Amygdala (tissue), 56 donors: ENCODE measurements around the gene EPSTI1.
"Not testable (repeated sequence)": the region's sequence is repeated elsewhere in the genome, so short reads cannot be mapped to it uniquely, and the experiment has no call there.

ENCODE experiments used
- DNase-seq, 56 donors: peaks; one replicate each; lab custom pipeline; 2025; lab: John Stamatoyannopoulos, UW

EPSTI1 gene, protein sequence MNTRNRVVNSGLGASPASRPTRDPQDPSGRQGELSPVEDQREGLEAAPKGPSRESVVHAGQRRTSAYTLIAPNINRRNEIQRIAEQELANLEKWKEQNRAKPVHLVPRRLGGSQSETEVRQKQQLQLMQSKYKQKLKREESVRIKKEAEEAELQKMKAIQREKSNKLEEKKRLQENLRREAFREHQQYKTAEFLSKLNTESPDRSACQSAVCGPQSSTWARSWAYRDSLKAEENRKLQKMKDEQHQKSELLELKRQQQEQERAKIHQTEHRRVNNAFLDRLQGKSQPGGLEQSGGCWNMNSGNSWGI

DNA sequence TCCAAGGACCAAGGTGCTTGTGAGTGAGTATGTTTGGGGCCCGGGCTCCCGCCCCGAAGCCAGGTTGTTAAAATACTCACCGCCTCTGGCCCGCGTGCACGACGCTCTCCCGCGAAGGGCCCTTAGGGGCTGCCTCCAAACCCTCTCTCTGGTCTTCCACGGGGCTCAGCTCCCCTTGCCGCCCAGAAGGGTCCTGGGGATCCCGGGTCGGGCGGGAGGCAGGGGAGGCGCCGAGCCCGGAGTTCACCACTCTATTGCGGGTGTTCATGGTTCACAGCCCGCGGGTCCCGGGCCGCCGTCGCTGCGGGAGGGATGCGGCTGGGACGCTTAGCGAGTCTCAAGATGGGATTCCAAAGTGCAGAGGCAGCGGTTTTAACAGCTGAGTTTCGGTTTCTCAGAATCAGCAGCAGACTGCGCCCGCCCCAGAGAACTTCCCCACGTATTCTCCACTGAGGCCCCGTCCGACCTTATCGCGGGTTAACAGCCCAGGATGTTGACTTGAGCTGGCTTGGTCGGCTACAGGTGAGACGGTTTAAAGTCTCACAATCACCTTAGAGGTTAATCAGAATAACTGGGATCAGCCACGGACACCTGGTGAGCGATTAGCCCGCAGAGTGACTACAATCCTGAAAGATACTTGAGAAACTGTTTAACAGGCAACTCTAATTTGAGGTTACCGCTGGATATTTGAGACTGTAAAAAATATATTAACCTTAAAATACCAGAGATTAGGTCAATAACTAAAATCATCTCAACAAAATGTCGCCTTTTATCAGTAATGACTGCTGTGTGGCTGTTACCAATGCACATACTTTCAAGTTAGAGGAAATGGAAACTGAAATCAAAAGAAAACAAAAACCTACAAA lies at the start of gene EPSTI1:
Gene EPSTI1, minus strand, starts transcription at position 344 of the 866 bp plus-strand sequence. Its CDS starts 76 bp downstream, at position 268.
- DNase-seq = peak in 28 of 56 donors; percentile 0 to 41 (median 10)

DNA sequence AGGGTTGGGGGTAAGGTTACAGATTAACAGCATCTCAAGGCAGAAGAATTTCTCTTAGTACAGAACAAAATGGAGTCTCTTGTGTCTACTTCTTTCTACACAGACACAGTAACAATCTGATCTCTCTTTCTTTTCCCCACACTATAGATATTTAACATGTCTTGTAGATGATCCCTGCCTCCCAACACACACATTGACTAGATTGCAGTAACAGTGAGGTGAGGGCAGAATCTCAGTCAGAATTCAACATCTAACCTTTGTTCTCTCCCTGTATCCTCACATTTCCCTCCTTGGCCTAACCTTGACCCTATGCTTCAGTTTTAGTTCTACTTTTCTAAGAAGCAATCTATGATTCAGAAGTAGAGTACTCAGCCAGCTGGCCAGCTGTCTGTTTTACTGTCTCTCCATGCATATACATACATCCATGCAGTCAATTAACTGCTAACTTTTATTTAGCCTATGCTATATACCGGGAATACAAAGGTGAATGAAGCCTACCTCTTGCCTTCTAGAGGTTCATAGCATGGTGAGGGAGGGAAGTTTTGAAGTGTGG lies 49.4 kb upstream of the EPSTI1 start:
- DNase-seq = no peak

DNA sequence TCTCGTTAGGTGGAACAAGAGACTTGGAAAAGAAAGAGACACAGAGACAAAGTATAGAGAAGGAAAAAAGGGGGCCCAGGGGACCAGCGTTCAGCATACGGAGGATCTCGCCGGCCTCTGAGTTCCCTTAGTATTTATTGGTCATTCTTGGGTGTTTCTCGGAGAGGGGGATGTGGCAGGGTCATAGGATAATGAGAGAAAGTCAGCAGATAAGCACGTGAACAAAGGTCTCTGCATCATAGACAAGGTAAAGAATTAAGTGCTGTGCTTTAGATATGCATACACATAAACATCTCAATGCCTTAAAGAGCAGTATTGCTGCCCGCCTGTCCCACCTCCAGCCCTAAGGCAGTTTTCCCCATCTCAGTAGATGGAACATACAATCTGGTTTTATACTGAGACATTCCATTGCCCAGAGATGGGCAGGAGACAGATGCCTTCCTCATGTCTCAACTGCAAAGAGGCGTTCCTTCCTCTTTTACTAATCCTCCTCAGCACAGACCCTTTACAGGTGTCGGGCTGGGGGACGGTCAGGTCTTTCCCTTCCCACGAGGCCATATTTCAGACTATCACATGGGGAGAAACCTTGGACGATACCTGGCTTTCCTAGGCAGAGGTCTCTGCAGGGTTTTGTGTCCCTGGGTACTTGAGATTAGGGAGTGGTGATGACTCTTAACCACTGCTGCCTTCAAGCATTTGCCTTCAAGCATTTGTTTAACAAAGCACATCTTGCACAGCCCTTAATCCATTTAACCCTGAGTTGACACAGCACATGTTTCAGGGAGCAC lies 48.7 kb upstream of the EPSTI1 start:
- not testable (repeated sequence) for DNase-seq

DNA sequence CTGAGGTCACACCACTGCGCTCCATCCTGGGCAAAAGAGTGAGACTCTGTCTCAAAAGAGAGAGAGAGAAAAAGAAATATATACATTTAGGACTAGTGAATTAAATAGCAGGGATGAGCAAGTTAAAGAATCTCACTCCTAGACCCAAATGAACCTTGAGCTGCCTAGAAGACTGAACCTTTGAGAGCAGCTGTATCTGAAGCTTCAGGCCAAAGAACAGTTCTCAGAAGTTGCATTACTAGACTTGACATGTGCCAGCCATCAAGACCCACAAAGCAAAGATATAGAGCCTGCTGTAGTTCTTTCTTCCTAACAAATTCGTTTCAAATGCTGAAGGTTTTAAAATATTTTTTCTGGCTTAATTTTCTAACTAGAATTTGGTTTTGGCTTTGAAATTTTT lies 47.9 kb upstream of the EPSTI1 start:
- no peak for DNase-seq

DNA sequence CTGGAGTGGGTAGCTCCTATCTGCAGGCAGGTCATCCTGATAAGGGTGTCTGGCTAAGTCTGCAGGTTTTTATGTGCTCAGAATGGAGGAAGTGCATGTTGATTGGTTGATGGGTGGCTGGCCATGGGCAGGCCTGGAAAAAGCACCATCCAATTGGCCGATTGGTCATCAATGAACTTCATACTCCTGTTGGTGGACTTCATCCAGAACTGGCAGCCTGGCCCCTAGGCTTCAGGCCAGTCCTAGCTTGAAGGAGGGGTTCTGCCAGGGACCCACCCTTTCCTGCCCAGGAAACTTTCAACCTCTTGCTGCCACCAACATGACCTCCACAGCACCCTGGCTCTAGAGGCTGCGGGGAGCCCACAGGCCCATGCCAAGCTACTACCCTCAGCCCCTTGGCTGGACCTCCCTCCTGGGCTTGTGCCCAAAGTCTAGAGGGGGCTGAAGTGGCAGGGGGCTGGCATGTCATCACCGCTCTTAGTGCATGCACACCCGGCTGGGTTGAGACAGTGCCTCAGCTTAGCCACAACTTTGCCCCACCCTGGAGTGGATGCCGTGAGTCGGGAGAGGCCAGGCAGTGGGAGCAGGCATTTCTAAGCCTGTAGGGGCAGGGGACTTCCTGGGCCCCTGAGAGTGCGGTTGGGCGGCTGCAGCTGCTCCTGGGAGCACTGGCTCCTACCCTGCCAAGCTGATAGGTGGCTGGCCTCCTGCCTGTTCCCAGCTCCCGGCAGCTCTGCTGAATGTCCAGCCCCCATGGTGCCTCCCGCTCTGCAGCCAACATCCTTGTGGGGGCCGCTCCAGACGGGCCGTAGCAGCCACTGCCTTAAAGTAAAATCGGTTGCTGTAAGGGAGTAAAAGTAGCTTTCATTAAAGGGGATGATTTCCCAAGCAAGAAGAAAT lies 44.6 kb upstream of the EPSTI1 start:
- DNase-seq = peak in 29 of 56 donors; percentile 5 to 63 (median 26)

DNA sequence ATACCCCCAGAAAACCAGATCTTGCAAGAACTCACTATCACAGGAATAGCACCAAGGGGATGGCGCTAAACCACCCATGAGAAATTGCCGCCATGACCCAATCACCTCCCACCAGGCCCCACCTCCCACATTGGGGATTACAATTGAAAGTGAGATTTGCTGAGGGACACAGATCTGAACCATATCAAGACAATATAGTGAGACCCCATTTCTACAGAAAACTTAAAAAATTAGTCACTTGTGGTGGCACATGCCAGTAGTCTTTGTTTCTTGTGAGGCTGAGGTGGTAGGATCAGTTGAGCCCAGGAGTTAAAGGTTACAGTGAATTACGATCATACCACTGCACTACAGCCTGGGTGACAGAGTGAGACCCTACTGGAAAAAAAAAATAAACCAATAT lies 41.0 kb upstream of the EPSTI1 start:
- no peak for DNase-seq

DNA sequence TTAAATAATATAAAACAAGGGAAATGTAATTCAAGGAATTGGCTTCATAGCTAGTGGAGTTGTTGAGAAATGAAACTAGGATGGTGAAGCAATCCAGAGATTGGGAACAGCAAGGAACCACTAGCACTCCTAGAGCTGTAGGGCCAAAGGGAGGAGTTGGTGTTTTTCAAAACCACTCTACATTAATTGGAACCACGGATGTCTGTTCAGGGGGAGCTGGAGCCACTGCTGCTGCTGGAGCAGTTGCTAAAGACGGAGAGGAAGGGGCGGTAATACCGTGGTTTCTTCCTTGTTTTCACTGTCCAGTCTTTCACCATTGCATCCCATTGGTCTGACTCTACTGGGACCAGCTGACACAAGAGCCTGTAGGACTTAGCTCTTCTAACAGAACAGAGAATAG lies 39.8 kb upstream of the EPSTI1 start:
- no peak for DNase-seq

DNA sequence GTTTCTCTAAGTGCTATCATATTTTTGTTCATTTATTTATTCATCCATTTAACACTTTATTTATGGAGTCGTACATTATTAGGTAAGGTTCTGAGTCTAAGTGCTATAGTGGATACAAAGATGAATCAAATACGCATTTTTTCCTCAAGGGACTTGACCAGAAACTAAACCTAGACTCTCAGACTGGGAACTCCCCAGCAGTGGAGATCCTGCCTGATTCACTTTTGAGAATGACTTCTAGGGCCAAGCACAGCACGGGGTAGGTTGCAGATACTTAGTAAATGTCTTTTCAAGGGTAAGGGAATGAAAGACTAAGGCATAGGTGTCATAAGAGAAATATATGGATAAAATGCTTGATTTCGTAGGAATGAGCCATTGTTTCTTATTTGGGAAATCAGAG lies 38.5 kb upstream of the EPSTI1 start:
- no peak for DNase-seq

DNA sequence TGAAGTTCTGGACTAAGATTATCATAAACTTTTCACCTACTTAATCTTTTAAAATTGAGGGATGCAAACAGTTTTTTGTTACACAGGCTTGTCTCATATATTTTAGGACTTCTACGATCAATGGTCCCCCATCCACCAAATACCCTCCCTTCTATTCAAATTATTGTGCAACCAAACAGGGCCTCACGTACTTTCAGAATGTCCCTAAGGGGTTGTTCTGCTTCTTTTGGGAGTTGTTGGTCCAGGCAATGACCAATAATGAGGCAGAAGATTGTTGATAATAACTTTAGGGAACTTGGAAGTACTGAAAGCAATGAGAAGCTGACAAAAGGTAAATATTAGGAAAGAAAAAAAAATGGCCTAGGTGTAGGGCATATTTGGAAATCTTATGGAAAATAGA lies 34.2 kb upstream of the EPSTI1 start:
- no peak for DNase-seq

DNA sequence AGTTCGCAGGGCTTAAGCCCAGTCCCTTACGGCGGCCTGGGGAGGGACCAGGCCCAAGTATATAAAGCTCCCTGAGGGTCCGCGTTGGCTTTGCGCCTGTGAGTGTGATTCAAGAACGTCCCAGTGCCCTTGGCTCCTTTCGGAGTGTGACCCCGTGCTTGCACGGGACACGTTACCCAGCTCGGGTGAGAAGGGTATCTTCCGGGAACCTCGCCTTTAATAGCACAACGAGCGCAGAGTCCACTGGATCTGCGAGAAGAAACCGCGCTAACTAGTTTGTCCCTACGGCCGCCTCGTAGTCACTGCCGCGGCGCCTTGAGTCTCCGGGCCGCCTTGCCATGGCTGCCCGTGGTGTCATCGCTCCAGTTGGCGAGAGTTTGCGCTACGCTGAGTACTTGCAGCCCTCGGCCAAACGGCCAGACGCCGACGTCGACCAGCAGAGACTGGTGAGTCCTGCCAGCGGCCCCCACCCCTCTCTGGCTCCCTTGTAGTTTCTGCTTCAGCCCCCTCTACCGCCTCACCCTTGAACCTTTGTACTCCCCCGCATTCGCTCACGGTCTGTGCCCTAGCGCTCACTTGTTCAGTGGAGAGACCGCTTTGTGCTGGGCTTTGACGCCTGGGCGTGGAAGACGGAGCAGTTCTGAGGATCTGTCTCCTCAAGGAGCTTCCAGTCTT lies 31.4 kb upstream of the EPSTI1 start, which contains the start of gene DNAJC15:
Gene DNAJC15, plus strand, starts transcription at position 298 of the 675 bp plus-strand sequence. Its CDS starts 41 bp downstream, at position 339.
- DNase-seq = peak in 55 of 56 donors; percentile 22 to 88 (median 69)

DNA sequence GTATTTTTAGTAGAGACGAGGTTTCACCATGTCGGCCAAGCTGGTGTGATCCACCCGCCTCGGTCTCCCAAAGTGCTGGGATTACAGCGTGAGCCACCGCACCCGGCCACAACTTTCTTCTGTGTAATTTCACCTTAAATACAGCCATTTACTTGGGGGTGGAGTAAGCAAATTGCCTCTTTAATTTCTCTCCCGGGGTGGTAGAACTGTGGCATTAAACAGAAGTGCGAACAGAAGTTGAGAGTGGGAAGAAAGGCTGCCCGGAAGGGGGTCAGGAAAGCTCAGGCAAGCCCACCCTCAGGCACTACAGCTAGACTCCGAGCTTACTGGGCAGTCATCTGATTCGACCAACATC lies 30.9 kb upstream of the EPSTI1 start:
- peak in 3 of 56 donors; percentile 36 to 58 (median 37) for DNase-seq

DNA sequence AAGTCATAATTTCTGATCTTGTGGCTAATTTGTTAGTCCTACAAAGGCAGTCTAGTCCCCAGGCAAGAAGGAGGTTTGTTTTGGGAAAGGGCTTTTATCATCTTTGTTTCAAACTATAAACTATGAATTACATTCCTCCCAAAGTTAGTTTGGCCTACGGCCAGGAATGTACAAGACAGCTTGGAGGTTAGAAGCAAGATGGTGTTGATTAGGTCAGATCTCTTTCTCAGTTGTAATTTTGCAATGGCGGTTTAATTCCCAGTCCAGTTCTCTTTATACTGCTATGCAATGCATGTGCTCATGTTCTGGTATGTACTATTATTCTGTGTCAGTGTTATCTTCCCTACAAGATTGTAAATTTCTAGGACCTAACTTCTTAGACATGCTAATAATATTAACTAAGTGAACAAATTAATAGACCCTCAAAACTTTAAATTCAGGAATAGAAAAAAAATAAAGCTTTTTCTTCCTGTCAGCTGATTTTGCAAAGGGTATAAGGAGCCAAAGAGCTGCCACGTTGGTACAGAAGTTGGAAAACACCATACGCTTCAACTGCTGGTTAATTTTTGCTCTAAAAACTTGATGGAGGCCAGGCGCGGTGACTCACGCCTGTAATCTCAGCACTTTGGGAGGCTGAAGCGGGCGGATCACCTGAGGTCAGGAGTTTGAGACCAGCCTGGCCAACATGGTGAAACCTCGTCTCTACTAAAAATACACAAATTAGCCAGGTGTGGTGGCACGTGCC lies 30.1 kb upstream of the EPSTI1 start:
- DNase-seq = no peak

DNA sequence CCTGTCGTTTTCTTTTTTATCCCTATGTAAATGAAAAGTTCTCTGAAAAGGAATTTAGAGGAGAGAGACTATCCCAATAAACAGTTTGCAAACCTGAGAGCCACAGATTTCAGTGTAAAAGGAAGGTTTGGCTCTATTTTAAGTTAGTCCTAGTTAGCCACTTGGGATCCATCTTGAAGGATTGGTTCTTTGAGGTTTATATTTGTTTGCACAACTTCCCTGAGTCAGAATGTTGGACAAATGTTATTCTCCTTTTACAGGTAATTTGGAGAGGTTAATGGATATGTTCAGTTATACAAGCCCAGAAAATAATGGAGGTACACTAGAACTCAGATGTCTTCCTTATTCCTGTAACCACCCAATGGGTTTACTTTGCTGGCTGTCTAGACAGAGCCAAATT lies 28.8 kb upstream of the EPSTI1 start:
- no peak for DNase-seq

DNA sequence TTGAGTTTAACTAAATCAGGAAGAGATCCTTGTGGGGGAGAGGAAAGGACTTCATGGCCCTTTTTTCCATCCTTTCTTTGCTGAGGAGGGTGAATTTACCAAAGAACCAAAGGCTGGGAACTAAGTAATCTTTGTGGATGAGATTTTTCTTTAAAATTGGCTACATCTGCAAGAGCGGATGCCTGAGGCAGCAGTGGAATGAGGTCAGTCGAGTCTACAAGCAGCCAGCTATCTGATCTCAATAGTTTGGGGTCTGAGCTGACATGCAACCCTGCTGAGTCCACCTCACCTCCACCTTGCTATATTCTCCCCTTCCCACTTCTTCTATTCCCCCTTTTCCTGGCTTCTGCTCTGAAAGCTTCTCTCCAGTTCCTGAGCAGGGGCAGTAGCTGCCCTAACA lies 27.8 kb upstream of the EPSTI1 start:
- no peak for DNase-seq

DNA sequence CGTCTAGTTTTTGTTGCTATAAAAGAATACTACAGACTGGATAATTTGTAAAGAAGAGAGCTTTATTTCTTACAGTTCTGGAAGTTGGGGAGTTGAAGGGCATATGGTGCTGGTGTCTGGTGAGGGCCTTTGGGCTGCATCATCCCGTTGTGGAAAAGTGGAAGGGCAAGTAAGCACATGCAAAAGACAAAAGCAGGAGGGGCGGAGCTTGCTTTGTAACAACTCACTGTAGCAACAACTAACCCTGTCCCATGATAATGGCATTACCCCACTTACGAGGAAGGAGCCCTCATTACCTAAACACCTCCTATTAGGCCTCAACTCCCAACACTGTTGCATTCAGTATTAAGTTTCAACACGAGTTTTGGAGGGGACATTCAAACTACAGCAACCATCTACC lies 24.2 kb upstream of the EPSTI1 start:
- no peak for DNase-seq

DNA sequence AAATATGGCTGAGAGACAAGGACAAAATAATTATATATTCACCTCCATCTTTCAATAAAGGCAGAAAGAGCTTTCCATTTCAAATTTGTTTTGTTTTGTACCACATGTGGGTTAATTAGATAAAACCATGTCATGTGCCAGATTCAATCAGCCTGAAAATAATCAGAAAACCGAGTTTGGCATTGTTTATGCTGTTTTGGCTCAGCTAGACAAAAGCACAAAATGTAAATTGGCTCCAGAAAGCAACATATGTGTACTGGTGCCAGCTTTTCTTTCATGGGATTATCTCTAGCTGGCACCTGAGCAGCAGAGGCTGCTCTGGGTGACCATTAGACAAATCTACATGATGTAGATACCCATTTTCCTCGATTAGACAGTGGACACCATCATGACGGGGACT lies 22.1 kb upstream of the EPSTI1 start:
- DNase-seq = no peak

DNA sequence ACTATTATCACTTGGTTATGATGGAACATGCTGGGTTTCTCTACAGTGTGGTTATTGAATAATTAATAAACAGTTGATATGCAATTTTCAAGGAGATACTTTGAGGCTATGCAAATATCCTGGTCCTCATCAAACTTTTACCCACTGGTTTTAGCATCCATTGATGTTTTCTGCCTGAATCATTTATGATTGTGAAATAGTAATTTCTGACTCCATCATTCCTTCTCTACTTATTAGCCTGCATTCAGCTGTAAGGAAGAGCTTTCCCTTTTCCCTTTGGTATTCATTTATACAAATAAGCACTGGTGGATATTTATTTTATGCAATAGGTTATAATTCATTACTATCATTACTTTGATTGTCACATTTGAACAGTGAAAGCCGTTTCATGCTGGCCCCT lies 17.5 kb upstream of the EPSTI1 start:
- no peak for DNase-seq

DNA sequence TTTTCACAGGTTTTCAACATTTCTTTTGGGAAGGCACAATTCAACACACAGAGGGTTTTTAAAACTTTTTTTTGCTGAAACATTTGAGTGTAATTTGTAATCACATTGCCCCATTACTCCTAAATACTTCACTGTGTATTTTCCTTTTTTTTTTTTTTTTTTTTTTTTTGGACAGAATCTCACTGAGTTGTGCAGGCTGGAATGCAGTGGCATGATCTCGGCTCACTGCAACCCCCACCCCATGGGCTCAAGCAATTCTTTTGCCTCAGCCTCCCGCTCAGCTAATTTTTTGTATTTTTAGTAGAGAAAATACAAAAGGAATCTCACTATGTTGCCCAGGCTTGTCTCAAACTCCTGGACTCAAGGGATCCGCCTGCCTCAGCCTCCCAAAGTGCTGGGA lies 16.6 kb upstream of the EPSTI1 start:
- DNase-seq = no peak
